Esophagus (tissue), 2 donors: ENCODE measurements around the gene WDR1. TPM values are rescaled to one million over a fixed set of nuclear protein-coding genes. Genes with fewer than 3 reads are reported as not detected.
"Not testable (repeated sequence)": the region's sequence is repeated elsewhere in the genome, so short reads cannot be mapped to it uniquely, and the experiment has no call there.

Source experiments
- H3K27ac ChIP-seq, 2 donors: one replicate each; pipeline ENCODE4 v1.5.1; 2013; ENCODE audit warnings: low read depth in 2 of 2, mild to moderate bottlenecking in 2 of 2, inconsistent platforms in 1 of 2, low read length in 1 of 2, moderate library complexity in 1 of 2
- H3K27me3 ChIP-seq, 2 donors: one replicate each; pipeline ENCODE4 v1.6.1; 2013; ENCODE audit warnings: low read length in 2 of 2, control low read depth in 1 of 2, mild to moderate bottlenecking in 1 of 2; ENCODE audit not compliant: insufficient read depth in 2 of 2, control insufficient read depth in 1 of 2
- H3K36me3 ChIP-seq, 2 donors: one replicate each; pipeline ENCODE4 v1.6.1; 2013; ENCODE audit warnings: low read length in 1 of 2; ENCODE audit not compliant: control insufficient read depth in 2 of 2, insufficient read depth in 2 of 2
- H3K4me1 ChIP-seq, 2 donors: one replicate each; pipeline ENCODE4 v1.6.1; 2013; ENCODE audit warnings: low read length in 1 of 2; ENCODE audit not compliant: control insufficient read depth in 2 of 2, insufficient read depth in 2 of 2
- H3K4me3 ChIP-seq, 2 donors: one replicate each; pipeline ENCODE4 v1.5.1; 2013; ENCODE audit warnings: low read length in 2 of 2, mild to moderate bottlenecking in 2 of 2, low read depth in 1 of 2, moderate library complexity in 1 of 2
- H3K9me3 ChIP-seq, 2 donors: one replicate each; pipeline ENCODE4 v1.6.1; 2013; ENCODE audit warnings: mild to moderate bottlenecking in 2 of 2, low read depth in 1 of 2, low read length in 1 of 2, moderate library complexity in 1 of 2; ENCODE audit not compliant: control insufficient read depth in 2 of 2, insufficient read depth in 1 of 2
- WGBS, 2 donors: extraction: QIAGEN DNeasy Blood & Tissue Kit; methylation state at CpG; one replicate each; pipeline ENCODE4 v1.1.7; 2013; 5-methylcytosine and 5-hydroxymethylcytosine counted together
- polyA plus RNA-seq, 2 donors: library from polyadenylated mRNA; stranded (reverse); fragments of 200-250 nt; gene quantifications; one replicate each; pipeline ENCODE4 v1.2.3, GENCODE V29; 2013
- donor health status: healthy with polysubstance abuse.
- donor health status: Bipolar disorder and iron deficiency.

Gene WDR1
- polyA plus RNA-seq, 2 donors, result 73.8 to 170 TPM

DNA sequence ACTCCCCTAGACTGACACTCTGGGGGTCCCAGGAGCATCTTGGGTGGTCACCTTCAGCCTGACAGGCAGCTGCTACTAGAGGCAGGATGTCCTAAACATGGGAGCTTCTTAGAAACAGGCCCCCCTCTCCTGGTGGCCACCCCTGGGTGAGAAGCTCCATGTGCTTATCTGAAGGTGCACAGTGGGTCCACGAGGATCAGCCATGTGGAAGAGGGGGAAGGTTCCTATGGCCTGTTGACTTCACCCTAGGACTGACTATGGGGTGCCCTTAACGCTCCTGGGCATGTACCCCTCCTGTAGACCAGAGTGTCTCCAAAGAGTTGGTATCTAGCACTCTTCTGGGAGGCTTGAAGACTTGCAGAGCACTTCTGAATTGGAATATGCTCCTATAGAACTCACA lies 22.9 kb upstream of the WDR1 start:
- WGBS, 2 donors, result 70 to 71% methylated on average over 2 of the region's 2 CpGs
- Histone ChIP-seq H3K27ac (no peak overlapping the region), H3K36me3 (no peaks in the 10 kb centered on the region), H3K4me3 (no peak overlapping the region), H3K4me1 (no peaks in the 10 kb centered on the region), H3K9me3 (no peaks in the 10 kb centered on the region), H3K27me3 (no peaks in the 10 kb centered on the region)

DNA sequence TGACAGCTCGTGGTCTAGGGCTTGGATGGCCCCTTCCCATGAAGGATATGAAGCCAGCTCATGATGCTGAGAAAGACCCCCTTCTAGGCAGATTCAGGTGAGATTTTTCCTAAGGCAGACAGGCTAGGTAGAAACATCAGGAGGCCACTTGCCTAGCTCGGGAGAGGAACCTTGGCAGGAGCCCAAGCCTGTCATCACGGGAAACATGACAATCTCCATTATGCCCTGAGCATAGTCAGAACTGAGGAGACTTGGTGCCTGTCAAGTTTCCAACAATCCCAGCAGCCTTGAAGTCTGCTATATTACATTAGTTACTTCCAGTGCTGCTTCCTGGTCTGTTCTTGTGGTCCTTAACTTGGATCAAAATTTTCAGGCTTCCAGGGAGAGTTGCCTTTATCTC lies 18.7 kb upstream of the WDR1 start:
- Histone ChIP-seq H3K27ac (no peak overlapping the region), H3K36me3 (no peaks in the 10 kb centered on the region), H3K4me3 (no peak overlapping the region), H3K4me1 (no peaks in the 10 kb centered on the region), H3K27me3 (peaks cover 0 to 5% of the 10 kb centered on the region in 2 donors), H3K9me3 (no peaks in the 10 kb centered on the region)
- WGBS, 2 donors, result 35 to 36% methylated on average over 3 of the region's 3 CpGs

GRCh38 chr4:10134141-10134540 lies 17.5 kb upstream of the WDR1 start:
- peaks cover 0 to 5% of the 10 kb centered on the region in 2 donors for H3K27me3 ChIP-seq
- H3K27ac ChIP-seq, result no peak overlapping the region
- H3K4me1 ChIP-seq, result no peaks in the 10 kb centered on the region
- H3K9me3 ChIP-seq, result no peaks in the 10 kb centered on the region
- no peaks in the 10 kb centered on the region for H3K36me3 ChIP-seq
- 90 to 94% methylated on average over 5 of the region's 5 CpGs for WGBS, 2 donors
- H3K4me3 ChIP-seq, result no peak overlapping the region

DNA sequence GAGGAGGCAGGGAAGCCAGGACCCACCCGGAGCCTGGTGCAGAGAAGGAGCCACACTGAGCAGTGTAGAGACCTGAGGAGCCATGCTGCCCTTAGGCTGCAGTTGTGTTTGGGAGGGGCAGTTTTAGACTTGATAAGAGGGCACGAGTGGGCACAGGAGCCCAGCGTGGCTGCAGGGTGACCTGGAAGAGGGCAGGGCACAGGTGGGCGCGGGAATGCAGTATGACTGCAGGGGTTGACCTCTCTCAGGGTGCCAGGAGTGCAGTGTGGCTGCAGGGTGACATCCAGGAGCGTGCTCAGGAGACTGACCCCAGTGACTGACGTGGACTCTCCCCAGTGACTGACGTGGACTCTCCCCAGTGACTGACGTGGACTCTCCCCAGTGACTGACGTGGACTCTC lies 14.6 kb upstream of the WDR1 start:
- no peak overlapping the region for H3K27ac ChIP-seq
- H3K4me3 ChIP-seq, result no peak overlapping the region
- 86 to 92% methylated on average over 9 to 10 of the region's 10 CpGs for WGBS, 2 donors
- H3K4me1 ChIP-seq, result no peaks in the 10 kb centered on the region
- H3K27me3 ChIP-seq, result peaks cover 0 to 5% of the 10 kb centered on the region in 2 donors
- no peaks in the 10 kb centered on the region for H3K36me3 ChIP-seq
- H3K9me3 ChIP-seq, result no peaks in the 10 kb centered on the region

GRCh38 chr4:10130178-10130888 lies 13.7 kb upstream of the WDR1 start:
- H3K4me1 ChIP-seq, result no peaks in the 10 kb centered on the region
- 68 to 75% methylated on average over 14 of the region's 14 CpGs for WGBS, 2 donors
- no peaks in the 10 kb centered on the region for H3K9me3 ChIP-seq
- H3K27ac ChIP-seq, result no peak overlapping the region
- peaks cover 0 to 5% of the 10 kb centered on the region in 2 donors for H3K27me3 ChIP-seq
- H3K4me3 ChIP-seq, result no peak overlapping the region
- H3K36me3 ChIP-seq, result no peaks in the 10 kb centered on the region

DNA sequence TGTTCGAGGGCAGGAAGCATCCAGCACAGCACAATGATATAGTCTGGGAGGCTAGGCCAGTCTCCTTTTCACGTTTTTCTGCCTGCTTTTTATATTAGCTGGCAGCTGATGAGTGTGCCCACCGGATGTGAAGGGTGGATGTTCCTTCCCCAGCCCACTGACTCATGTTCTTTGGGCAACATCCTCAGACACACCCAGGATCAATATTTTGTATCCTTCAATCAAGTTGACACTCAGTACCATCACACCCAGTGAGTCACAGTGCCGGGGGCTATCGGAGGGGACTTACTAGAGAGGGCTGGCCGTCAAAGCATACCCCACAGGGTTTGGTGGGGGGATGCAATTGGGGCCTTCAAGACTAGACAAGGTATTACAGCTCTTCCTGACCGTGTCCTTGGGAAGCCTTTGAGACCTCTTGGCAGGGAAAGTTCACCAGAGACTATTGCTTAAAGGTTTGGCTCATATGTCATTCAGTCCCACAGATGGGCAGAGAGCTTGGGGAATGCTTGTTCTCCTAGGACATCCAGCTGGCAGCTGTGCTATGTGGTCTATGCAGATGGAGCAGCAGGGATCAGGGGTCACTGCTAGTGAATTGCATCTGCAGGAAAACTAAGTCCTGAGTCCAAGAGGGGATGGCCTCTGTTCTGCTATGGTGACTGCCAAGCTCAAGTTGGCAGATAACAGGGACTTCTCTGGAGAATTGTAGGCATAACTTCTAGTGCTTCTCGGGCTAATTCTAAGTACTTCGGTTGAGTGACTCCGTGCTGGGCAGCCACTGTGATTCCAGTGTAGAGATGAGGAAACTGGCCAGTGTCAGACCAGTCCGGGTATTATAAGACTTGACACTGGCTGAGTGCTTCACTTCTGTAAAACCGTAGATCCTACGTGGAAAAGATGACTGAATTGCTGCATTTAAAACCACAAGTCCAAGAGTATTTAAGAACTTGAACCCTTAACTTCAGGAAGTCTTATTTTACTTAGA lies 12.9 kb upstream of the WDR1 start:
- Histone ChIP-seq H3K36me3 (no peaks in the 10 kb centered on the region), H3K4me1 (no peaks in the 10 kb centered on the region), H3K27ac (no peak overlapping the region), H3K9me3 (no peaks in the 10 kb centered on the region), H3K4me3 (no peak overlapping the region), H3K27me3 (peaks cover 0 to 5% of the 10 kb centered on the region in 2 donors)
- 78 to 81% methylated on average over 13 of the region's 13 CpGs for WGBS, 2 donors

DNA sequence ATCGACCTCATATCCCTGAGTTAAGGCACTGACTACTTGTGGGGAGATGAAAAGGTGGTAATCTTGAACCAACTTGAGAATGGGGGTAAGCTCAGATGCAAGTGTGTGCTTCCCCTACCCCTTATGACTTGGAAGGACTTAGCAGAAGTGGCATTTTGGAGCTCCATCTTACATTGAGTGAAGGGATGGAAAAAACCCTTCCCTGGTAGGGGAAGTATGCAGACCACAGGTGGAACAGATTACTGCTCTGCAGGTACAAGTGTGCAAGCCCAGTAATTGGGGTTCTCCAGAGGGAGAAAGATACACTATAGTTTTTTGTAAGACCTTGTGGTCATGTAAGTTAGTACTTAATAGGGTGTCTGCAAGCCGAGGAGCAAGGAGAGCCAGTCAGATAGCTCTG lies 12.2 kb upstream of the WDR1 start:
- Histone ChIP-seq H3K4me3 (no peak overlapping the region), H3K36me3 (no peaks in the 10 kb centered on the region), H3K27me3 (peaks cover 0 to 5% of the 10 kb centered on the region in 2 donors), H3K4me1 (no peaks in the 10 kb centered on the region), H3K9me3 (no peaks in the 10 kb centered on the region), H3K27ac (no peak overlapping the region)
- 52 to 68% methylated on average over 2 of the region's 2 CpGs for WGBS, 2 donors

GRCh38 chr4:10127531-10127930 lies 10.9 kb upstream of the WDR1 start:
- not testable (repeated sequence) for H3K4me1 ChIP-seq, H3K27ac ChIP-seq, H3K27me3 ChIP-seq, H3K4me3 ChIP-seq, H3K9me3 ChIP-seq, H3K36me3 ChIP-seq
- WGBS, 2 donors, result 76 to 83% methylated on average over 7 of the region's 7 CpGs

- 79 to 81% methylated on average over 13 of the region's 13 CpGs for WGBS, 2 donors
- H3K4me3 ChIP-seq, result no peak overlapping the region
- no peak overlapping the region for H3K27ac ChIP-seq
- H3K9me3 ChIP-seq, result no peaks in the 10 kb centered on the region
- no peaks in the 10 kb centered on the region for H3K27me3 ChIP-seq
- H3K36me3 ChIP-seq, result no peaks in the 10 kb centered on the region
- peaks cover 0 to 3% of the 10 kb centered on the region in 2 donors for H3K4me1 ChIP-seq
Measured at GRCh38 chr4:10124167-10124930, 7.8 kb upstream of the WDR1 start.
